GM18951 (cell line): ENCODE results near the gene CHST14.

Experiments used
- POLR2A ChIP-seq: IDR thresholded peaks from 4 replicates; pipeline ENCODE4 v1.6.1; 2011; ENCODE audit warnings: mild to moderate bottlenecking; ENCODE audit not compliant: insufficient read length, insufficient read depth; ENCODE audit errors: extremely low read depth
- in situ Hi-C: fragments of 300-500 bp; cut with MboI; formaldehyde crosslinking; loops from one replicate; pipeline ENCODE4 v1.12.0; 2022; ENCODE audit warnings: low sequenced_read_pairs, mixed read lengths, inconsistent platforms; ENCODE audit not compliant: unreplicated experiment

The CHST14 gene, protein sequence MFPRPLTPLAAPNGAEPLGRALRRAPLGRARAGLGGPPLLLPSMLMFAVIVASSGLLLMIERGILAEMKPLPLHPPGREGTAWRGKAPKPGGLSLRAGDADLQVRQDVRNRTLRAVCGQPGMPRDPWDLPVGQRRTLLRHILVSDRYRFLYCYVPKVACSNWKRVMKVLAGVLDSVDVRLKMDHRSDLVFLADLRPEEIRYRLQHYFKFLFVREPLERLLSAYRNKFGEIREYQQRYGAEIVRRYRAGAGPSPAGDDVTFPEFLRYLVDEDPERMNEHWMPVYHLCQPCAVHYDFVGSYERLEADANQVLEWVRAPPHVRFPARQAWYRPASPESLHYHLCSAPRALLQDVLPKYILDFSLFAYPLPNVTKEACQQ

DNA sequence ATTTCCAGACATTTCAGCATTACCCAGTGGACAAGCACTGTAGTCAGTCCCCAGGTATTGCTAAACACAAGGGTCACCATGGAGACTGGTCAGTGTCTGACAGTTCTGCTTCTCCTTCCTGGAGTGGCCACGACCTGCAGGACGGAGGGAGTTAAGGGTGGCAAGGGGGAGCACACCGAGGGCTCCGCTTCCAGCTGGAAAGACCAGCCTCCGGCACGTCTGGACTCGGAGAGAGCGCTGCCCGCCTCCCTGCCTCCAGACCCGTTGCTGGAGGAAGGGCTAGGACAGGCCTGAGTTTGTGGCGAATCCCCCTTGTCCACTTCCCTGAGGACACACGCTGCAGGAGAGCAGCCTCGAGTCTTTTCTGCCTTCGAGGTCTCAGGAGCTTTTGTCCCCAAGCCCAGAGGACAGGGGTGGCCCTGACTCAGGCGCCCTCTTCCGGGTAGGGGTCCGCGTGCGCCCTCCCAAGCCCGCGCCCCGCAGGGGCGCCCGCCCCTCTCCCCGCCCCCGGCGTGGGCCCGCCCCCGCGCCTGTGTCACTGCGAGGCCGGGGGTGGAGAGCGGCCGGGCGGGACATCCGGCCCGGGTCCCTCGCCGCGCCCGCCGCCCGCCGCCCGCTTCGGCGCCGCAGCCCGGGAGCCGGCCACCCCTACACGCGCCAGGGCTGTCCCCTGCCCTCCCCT, at the start of gene CHST14:
Gene CHST14 (plus strand): TSS at position 562 of the 682 bp plus-strand sequence. CDS start 230 bp downstream, outside the sequence.
- peak; percentile 62 for TF ChIP-seq POLR2A
- in situ Hi-C loops = no loop called here

DNA sequence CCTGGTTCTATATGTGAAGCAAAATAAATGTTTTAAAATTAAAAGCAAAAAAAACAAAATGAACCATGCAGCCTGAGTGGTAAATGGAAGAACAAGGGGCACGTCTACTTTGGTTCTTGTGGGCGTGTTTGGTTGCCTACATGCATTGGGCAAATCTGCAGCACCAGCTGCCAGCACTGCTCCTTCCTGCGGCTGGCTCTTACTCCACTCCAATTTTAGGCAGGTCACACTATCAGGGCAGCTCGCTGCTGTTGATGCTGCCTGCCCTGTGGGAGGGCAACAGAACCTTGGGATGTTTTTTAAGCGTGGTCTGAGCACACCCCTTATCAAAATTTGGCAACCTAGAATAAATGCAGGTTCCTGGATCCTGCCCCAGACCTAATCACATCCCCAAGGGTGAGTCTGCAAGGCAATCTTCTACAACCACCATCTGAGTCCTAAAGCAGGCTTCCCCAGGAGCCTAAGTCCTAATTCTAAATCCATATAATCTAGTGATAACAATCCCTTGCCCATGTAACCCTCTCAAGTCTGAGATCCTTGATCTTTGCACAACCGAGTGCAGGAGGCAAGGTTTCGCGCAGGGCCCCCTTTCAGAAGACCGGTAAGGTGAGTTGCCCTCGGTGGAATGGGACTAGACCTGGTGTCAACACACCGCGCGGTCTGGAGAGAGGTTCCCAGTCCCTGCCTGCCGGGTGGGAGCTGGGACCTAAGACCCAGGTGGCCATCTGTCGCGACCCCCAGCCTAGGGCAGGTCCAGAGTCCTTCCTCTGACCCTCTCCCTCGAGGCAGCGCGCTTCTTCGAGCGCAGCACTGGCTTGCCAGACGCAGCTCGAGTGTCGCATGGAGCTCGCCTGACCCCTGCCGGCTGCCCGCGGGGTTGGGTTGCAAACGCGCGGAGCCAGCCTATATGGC, 49.3 kb upstream of the CHST14 start:
- in situ Hi-C loops = loop anchor here (10.0 kb wide), 2 partner anchors 47 to 77 kb away; partner anchors contain the start of gene CCDC9B
- no peak for TF ChIP-seq POLR2A

DNA sequence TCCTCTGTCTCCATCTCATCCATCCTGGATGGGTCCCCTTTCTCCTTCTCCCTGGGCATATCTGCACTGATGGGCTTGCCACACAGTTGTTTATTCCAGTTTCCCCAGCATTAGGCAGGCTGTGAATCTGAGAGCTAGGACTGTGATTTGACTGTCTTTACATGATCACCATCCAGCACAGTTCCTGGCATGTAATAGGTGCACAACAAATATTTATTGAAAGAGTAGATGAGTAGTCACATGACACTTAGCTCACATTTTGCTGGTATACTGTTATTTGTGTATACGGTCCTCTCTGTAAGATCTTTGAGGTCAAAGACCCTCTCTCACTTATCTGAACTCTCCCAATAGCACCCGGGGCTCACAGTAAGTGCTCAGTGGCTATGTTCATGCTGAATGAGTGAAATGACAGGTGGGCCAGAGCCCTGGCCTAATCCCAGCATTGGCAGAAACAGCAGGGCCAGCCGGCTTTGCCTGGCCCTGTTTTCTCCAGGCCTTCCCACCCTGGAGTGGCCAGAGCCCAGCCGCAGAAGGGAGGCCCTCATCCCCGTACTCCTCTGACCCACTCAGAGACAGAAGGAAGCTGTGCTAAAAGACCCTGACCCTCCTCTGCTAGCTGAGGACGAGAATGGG, 46.2 kb upstream of the CHST14 start:
- in situ Hi-C loops = loop anchor here (10.0 kb wide), 2 partner anchors 50 to 80 kb away; partner anchors contain the start of gene CCDC9B
- no peak for TF ChIP-seq POLR2A

DNA sequence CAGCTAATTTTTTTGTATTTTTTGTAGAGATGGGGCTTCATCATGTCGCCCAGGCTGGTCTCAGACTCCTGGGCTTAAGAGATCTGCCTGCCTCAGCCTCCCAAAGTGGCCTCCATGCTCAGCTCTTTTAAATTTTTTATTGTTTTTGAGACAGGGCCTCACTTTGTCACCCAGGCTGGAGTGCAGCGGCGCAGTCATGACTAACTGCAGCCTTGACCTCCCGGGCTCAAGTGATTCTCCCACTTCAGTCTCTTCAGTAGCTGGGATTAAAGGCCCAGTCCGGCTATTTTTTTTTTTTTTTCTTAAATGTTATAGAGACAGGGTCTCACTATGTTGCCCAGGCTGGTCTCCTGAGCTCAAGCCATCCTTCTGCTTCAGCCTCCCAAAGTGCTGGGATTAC, 45.1 kb upstream of the CHST14 start:
- in situ Hi-C loops = loop anchor here (10.0 kb wide), 2 partner anchors 51 to 81 kb away; partner anchors contain the start of gene CCDC9B

DNA sequence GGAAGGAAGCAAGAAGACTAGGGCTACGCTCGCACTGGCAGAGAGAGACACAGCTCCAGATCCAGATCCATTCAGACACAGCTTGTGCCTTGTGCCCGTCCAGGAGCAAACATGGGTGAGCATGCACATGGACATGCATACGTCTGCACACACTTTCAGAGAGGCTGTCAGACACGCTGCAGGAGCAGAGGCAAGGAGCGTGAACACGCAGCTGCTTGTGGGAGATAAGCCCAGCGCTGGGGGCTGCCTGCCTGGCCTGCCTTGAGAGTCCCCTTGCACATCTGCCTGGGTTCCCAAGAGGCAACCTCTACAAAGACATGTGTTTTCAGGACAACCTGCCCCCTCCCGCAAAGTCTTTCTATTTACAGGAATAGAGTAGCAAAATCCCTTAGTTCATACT, 43.6 kb upstream of the CHST14 start:
- no peak for TF ChIP-seq POLR2A
- in situ Hi-C loops = loop anchor here (10.0 kb wide), 2 partner anchors 52 to 82 kb away; partner anchors contain the start of gene CCDC9B

More for the DNA sequence above, 45.1 kb upstream of the CHST14 start:
- no peak for TF ChIP-seq POLR2A

DNA sequence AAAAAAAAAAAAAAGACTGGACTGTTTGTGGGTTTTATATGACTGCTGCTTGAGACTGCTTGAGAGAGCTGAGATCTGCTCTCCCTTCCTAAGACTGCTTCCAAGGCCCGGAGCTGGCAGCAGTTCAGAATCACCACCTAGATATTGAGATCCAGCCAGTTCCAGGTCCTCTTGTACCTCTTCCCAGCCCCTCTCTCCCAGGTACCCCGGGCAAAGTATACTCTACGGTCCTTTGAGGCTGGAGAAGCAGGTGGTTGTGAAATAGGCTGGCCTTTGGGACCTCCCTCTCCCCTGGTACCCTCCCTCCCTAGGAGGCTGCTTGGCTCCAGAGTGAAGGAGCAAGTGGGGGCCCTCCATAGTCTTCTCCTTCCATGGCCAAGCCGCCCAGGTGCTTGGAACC, 42.6 kb upstream of the CHST14 start:
- in situ Hi-C loops = loop anchor here (10.0 kb wide), 2 partner anchors 53 to 83 kb away; partner anchors contain the start of gene CCDC9B
- no peak for TF ChIP-seq POLR2A

DNA sequence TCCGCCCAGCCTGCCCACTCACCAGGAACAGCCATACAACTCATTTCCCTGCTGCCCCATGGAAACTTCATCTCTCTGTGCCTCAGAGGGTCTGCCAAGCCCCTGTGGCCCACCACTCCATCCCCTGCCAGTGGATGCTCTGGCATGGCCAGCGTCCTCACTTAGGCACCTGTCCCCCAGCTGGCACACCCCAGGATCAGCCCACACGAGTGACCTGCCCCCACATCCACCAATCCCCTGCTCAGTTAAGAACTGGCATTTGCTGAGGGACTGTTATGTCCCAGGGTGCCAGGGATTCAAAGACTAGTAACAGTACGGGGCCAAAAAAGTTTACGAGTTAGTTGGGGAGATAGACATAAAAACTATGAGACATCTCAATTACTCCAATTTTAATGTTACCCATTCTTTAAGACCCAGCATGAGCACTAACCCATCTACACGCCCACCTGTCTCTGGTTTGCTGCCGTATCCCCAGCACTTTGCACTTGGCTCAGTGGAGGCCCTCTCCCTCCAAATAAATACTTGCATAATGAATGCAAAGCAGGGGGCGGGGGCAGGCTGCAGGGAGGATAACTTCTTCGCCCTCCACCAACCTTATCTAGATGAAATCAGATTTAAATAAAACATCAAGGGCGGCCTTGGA, 41.6 kb upstream of the CHST14 start:
- no peak for TF ChIP-seq POLR2A
- in situ Hi-C loops = loop anchor here (10.0 kb wide), 2 partner anchors 54 to 84 kb away; partner anchors contain the start of gene CCDC9B

DNA sequence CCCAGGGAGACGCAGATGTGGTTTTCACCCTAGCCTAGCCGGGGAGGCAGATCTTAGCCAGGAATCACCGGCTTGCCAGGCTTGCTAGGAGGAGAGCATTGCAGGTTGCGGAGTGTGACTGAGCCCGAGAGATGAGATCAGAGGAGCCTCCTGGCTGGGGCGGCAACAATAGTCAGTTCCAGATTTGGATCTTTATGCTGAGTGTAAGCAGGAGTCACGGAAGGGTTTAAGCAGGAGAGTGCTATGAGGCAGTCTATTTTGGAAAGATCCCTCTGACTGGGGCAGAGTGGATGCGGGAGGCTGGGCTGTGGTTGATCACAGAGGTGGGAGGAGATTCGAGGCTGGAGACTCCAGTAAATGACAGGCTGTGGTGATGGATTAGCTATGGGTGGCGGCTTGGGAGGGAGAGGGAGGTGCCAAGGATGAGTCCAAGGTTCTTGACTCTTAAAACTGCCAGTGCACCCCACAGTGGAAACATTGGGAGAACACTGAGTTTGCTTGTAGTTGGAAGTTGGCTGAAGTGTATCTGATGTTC, 40.4 kb upstream of the CHST14 start:
- TF ChIP-seq POLR2A = no peak
- in situ Hi-C loops = no loop called here

DNA sequence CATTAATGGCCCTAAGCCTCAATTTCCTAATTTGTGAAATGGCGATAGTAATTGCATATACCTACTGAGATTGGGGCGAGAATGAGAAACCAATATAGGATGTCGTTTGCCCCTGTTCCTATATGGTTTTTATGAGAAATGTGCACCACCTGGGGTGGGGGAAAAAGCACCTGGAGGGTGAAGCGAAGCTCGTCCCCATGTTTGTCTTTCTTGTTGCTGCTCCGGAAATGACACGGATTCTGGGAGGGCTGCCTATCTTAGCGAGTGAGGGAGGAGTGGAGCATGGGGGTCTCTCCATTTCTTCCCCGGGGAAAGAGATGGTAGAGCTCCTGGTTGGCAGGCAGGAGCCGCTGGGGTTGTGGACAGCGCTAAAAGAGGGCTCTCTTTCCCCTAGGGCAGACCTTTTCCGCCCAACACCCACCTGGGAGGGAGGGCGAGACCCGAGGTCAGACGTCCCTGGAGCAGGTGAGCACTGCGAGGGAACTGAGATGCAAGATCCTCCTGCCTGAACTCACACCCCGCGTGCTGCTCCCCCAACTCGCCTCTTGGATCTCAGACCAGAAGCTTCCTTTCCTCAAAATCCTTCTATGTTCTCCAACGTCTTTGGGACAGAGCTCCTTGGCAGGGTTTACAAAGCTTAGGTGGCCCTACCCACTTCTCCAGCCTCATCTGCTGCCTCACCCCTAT, 35.6 kb upstream of the CHST14 start:
- TF ChIP-seq POLR2A = no peak
- in situ Hi-C loops = no loop called here

DNA sequence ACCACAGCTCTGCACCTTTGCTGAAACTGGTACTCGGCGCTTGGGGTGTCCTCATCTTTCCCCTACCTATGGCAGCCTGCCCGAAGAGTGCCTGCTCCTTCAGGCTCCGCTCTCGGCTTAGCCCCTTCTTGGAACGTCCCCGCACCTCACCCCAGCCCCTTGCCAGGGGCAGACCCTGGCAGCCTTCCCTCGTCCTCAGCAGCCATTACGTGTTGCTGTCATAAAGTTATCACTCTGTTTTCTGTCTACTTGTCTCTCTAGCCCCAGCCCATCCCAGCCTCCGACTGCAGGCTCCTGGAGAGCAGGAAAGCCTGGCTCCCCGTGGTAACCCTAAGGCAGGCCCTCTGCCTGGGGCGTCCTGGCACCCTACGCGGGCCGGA, 35.1 kb upstream of the CHST14 start:
- TF ChIP-seq POLR2A = no peak
- in situ Hi-C loops = no loop called here
